Stimulated activated CD4-positive, alpha-beta T cell treated with anti-CD3 and anti-CD28 coated beads, TNF-alpha, amount 100 ng/mL, for 4 hours (primary cell): ENCODE measurements around the gene ACTR10.

Source experiments
- DNase-seq, 3 experiments: peaks; one replicate each; pipeline ENCODE4 v3.0.0-alpha.2; 2020; ENCODE audit warnings: low read depth in 3 of 3

The ACTR10 gene

DNA sequence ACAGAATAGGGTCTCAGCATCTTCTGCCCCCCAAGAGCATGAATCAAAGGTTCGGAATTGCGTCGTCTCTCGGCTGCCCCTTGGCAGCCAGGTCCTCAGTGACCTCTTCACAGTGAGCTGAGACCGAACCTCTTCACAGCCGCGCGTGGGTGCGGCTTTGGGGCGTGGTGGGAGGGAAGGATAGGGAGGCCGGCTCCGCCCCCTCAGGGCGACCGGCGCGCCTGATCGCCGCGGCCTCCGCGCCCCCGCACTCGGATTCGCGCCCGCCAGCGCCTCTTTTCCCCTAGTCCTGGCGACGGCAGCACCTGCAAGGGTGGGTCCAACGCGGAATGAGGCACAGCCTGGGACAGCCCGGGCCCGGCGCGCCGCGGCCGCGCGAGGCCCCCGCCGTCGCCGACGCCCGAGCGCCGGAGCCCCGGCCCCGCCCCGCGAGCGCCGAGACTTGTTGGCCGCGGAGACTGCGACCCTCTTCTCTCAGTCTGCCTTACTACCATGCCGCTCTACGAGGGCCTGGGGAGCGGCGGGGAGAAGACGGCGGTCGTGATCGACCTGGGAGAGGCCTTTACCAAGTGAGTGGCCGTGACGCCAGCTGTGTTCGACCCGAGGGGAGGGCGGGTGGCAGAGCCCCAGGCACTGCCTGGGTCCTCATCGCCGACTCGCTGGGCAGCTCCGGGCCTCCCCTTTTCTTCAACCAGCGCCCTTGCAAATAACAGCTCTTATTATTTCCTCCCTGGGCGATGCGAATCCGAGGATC, at the start of gene ACTR10:
Gene ACTR10, plus strand, starts transcription at position 424 of the 754 bp plus-strand sequence. Its CDS starts 69 bp downstream, at position 493.
- DNase-seq = peak; percentile 77 to 83 (median 81)

DNA sequence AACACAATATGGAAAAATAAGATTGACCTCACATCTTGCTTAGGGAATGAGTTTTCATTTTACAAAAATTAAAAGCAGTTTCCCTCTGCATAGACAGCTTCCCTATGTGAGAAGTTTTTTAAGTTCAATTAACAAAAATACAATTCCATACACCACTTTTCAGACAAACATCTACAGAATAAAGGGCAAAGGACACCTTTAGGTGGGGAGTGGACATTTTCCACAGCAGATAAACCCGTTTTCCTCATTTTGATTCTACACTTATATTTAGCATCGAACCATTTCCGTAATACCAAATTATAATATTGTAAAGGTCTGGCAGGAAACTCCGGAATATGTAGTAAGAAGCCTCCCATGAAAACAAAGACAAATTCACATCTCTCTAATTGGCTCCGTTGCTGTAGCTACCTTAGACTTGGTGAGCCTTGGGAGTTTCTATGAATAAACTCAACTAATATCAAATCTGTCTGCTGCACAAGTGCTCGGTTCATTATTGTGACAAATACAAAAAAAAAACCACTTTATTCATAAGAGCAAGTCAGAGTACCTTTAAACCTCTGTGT, 49.6 kb upstream of the ACTR10 start:
- no peak for DNase-seq

- DNase-seq = no peak
Observed at GRCh38 chr14:58151133-58152013, 48.6 kb upstream of the ACTR10 start.

DNA sequence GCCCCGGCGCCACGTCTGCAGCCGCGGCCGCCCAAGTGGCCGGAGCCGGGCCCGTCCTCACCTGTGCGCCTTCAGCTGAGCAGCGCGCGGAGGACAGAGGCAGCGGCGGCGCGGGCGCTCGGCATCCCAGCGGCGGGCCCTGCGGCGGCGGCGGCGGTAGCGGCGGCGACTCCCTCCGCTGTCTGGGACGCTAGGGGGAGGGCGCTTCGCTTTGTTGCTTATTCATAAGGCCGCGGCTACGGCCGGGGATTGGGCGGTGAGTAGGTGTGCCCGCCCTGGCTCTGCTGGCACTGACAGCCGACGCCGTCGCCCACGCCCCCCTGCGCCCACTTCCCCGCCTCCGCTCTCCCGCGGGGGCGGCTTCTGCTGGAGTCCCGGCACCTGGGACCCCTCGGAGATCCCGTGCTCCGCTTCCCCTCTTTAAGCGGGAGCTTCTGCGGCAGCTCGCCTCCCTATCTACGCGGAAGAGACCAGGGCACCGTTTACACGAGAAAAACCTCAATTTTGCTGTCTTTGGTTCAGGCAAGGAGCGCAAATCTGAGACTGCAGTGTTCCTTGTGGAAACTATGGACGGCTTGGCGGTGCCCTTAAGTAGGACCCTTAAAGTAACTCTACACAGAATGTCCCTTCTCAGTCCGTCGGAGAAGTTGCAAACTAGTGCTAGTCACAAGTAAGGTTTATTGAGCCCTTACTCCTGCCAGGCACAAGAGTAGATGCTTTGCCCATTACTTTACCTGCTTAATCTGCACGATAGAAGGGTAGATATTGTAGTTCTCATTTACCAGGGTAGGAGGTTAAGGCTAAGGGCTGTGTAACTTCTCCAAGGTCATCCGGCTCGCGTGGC, 47.7 kb upstream of the ACTR10 start, which contains the start of gene ARMH4:
Gene ARMH4, minus strand, starts transcription at position 200 of the 844 bp plus-strand sequence. CDS start 12,855 bp downstream, outside the sequence.
- peak; percentile 36 to 53 (median 42) for DNase-seq

- no peak for DNase-seq
Observed at GRCh38 chr14:58160561-58160960, 39.4 kb upstream of the ACTR10 start.

GRCh38 chr14:58166005-58166983, 33.7 kb upstream of the ACTR10 start:
- peak; percentile 59 to 65 (median 60) for DNase-seq

- no peak for DNase-seq
Observed at GRCh38 chr14:58167057-58167456, 32.9 kb upstream of the ACTR10 start.

GRCh38 chr14:58167891-58168290, 32.1 kb upstream of the ACTR10 start:
- no peak for DNase-seq

GRCh38 chr14:58171090-58171489, 28.9 kb upstream of the ACTR10 start:
- peak in 2 of 3 experiments; percentile 17 to 25 for DNase-seq

DNA sequence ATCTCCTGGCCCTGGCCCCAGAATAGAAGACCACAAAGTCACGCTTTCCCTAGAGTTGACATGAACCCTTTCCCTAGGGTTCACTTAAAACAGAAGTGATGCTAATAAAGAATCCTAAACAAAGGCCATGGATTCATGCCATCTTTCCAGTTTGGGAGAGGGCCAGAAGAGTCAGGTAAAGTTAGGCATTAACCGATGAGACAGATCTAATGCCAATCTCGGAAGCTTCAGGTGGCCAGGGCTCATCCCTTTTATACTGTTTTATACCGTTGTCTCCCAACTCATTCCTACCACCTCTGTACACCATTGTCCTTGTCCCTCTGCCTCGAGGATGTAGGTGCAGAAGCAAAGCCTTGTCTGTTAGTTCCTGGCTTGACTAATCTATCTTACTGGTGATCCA, 22.8 kb upstream of the ACTR10 start:
- DNase-seq = no peak

GRCh38 chr14:58189176-58189575, 10.8 kb upstream of the ACTR10 start:
- no peak for DNase-seq

DNA sequence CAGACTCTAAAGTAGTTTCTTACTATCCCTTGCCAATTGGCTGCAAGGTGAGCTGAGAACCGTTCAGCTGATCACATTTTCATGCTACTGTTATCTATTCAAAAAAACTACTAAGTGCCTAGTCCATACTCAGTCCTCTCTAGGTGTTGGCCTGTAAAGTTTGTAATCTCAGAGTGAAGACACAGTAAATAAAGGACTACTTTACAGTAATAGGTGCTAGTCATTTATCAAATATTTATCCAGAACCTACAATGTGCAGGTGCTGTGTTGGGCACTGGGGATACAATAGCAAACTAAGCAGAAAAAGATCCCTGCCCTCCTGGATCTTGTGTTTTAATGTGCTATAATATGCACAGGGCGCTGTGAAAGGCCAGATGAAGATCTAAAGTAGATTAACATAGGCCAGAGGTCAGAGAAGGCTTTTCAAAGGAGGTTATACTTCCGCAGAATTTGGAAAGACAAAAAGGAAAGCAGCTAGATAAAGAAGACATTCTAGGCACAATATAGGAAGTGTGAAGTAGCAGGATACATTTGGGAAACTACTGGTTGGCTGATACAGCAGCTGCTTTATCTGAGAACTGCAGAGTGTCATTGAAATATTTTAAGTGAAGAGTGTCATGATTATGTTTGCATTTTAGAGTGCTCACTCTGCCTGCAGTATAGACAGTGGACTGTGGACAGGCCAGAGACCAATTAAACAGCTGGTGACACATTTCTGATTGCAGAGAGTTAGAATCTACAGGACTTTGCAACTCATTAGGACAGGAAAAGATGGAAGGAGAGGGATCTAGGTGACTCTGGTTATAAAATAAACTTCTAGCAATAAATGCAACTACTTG, 8.0 kb upstream of the ACTR10 start:
- no peak for DNase-seq

DNA sequence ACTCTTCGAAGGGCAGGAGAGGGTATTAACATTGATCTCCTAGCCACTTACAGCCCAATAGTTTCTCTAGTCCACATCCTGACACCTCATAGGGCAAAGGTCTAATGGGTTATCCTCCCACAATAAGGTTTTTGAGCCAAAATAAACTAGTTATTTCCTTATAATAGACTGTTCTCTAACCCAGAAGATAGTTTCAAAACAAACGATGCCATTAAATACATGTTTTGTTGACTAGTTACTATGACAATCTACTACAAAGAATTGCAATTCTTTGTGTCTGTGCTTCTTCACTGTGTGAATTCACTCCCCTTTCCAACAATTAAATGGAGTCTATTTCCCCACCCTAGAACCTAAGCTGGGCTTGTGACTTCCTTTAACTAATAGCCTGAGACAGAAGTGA, 6.4 kb upstream of the ACTR10 start:
- DNase-seq = no peak

GRCh38 chr14:58196198-58196597, 3.8 kb upstream of the ACTR10 start:
- DNase-seq = no peak

DNA sequence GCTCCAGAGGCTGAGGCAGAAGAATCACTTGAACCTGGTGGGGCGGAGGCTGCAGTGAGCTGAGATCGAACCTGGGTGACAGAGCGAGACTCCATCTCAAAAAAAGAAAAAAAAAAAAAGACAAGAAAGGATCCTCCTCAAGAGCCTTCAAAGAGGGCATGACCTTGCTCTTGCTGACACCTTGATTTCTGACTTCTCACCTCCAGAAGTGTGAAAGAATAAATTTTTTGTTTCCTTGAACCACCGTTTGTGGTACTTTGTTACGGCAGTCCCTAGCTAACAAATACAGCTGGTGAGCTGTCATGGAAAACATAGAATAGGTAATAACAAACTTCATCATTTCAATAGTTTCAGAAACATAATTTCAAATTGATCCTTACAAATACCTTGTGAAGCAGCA, 1.9 kb upstream of the ACTR10 start:
- no peak for DNase-seq

- DNase-seq = no peak
Observed at GRCh38 chr14:58200480-58200841, 512 bp downstream of the ACTR10 start.

GRCh38 chr14:58200846-58201245, 897 bp downstream of the ACTR10 start:
- no peak for DNase-seq

DNA sequence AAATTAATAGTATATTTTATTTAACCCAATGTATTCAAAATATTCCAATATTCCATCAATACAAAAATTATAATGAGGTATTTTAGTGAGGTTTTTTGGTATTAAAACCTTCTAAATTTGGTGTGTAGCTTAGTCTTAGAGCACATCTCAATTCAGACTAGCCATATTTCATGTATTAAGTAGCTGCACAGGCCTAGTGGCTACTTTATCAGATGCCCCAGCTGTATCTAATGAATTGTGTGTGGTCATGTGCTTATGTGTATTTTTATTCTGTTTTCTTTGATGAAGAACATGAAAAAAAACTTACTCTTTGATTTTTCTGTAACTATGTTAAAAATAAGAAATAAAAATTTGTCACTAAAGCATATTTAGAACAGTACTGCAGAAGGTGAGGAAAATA, 13.2 kb downstream of the ACTR10 start:
- DNase-seq = no peak

- DNase-seq = no peak
Observed at GRCh38 chr14:58215191-58215914, 15.4 kb downstream of the ACTR10 start.
